ENCODE measurements around the gene MSRB3. TPM values are rescaled to one million over a fixed set of nuclear protein-coding genes. Genes with fewer than 3 reads are reported as not detected.

The MSRB3 gene
- total and polyA plus RNA-seq, 2 donors (not counting 3 experiments of a cell fraction or from before 2014, with no cell fraction given) = 20.0 to 59.3 TPM

DNA sequence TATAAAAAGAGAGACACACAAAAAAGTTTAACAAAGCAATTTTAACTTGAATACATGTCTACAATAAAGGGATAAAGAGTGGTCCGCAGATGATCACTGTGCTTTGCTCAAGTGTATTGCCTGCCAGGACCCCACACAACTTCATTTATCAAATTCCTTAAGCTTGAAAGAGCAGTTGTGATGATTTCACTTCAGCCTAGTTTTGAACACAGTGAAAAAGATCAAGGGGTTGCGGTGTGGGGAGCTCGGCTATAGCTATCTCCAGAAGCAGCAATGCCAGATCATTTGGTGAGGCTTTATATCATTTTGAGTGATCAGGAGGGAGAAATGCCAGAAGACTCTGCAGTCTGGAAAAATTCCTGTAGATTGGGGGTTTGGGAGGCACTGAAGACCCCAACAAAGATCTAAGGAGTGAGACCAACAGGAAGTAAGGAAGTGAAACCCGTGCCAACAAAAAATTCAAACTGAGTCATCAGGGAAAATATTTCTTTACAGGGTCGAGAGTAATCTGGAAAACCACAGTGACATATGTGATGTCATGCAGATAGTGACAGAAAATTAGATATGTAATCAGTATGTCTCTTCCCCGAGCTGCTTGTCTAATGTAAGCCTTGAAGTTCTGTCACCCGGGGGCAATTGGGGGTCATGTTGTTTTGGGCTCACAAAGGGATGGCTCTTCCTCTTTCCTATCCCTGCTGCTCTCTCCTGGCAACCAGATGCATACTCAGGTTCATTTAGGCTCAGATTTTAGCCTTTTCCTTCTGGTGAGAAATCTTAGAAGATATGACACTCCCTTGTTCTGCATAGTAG lies 221.8 kb downstream of the MSRB3 start:
- ChIA-PET CTCF (no interaction called here), POLR2A (no interaction called here)
- no TSS peak for BruUV-seq (replicated peaks)
- Histone ChIP-seq H3K79me2 (ENCODE audit: control insufficient read depth, insufficient read depth, low read length) (no peaks in the 10 kb centered on the region), H3K9me1 (replicated peaks; ENCODE audit: control insufficient read depth, extremely low read depth, insufficient read depth, low read length) (no peaks in the 10 kb centered on the region), H3K9ac (replicated peaks; ENCODE audit: extremely low read depth, insufficient read depth, low read length) (no peak overlapping the region), H3K4me2 (ENCODE audit: insufficient read depth, low read length) (no peak overlapping the region), H3K27me3 (ENCODE audit: control insufficient read depth in 2 of 2, insufficient read depth in 2 of 2, low read length in 2 of 2) (no peaks in the 10 kb centered on the region), H3K36me3 (ENCODE audit: control insufficient read depth in 2 of 2, extremely low read depth in 1 of 2, insufficient read depth in 2 of 2, low read length in 2 of 2) (no peaks in the 10 kb centered on the region), H3K4me1 (ENCODE audit: control insufficient read depth, extremely low read depth, insufficient read depth, low read length) (peaks cover 11% of the 10 kb centered on the region), H3K4me3 (replicated peaks in 1 of 3; ENCODE audit: insufficient read depth in 1 of 3, low read depth in 1 of 3, low read length in 3 of 3) (no peak overlapping the region), H3K27ac (ENCODE audit: insufficient read depth, low read depth, low read length) (no peak overlapping the region), H3K9me3 (replicated peaks; ENCODE audit: control insufficient read depth, insufficient read depth, low read length) (no peaks in the 10 kb centered on the region), H4K20me1 (replicated peaks; ENCODE audit: control insufficient read depth, extremely low read depth, insufficient read depth, low read length) (no peaks in the 10 kb centered on the region), H2AFZ (ENCODE audit: low read depth, low read length) (no peak overlapping the region)
- no peak for TF ChIP-seq POLR2A (IDR thresholded peaks at IDR 0.05; ENCODE audit: low read depth, low read length)
- TF ChIP-seq GATA2 (IDR thresholded peaks at IDR 0.05; ENCODE audit: insufficient read depth, insufficient read length, low read depth, low read length) = peak; percentile 42
- peak; percentile 27 for TF ChIP-seq FOS (IDR thresholded peaks at IDR 0.05; ENCODE audit: borderline replicate concordance, insufficient read depth, low read length)
- FAIRE-seq (peak; percentile 68), DNase-seq (ENCODE audit: low read depth, low spot score) (peak; percentile 42)
- dilution Hi-C loops (cut with MboI; ENCODE audit: extremely low pct_ligation_motif_present, low sequenced_read_pairs) (no loop called here), intact Hi-C loops (cut with micrococcal nuclease) (no loop called here)

DNA sequence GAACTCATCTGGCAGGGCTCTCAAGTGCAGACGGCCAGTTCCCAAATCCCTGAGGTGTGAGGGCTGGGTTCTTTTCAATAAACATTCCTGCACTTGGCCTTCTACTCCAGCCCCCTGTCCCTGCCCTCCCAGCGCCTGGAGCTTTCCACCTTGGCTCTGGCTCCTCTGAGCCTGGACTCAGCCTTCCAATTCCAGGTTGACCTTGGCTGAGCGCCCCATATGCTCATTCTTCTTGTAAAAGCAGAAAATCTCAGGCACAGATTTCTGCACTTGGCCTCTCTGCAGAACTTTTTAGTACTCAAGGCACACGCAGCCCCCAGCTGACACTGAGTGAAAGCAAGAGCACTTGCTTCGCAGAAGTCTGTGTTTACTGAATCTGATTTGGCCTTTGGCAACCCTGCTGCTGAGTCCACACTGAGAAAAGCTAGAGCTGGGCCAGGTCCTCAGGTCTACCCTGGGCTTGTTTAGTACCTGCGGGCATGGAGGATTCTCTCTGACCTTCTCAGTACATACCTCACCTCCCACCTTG lies 222.7 kb downstream of the MSRB3 start:
- TF ChIP-seq CTCF (IDR thresholded peaks at IDR 0.05; ENCODE audit: extremely low read depth in 1 of 2, insufficient read depth in 1 of 2, low read depth in 1 of 2, low read length in 2 of 2) (no peak), EZH2 (IDR thresholded peaks at IDR 0.05; ENCODE audit: borderline replicate concordance, low read depth, low read length, severe bottlenecking) (no peak), MAX (IDR thresholded peaks at IDR 0.05; ENCODE audit: insufficient read depth, insufficient read length) (no peak)
- H3K27ac ChIP-seq (ENCODE audit: insufficient read depth, low read depth, low read length) = no peak overlapping the region
- FAIRE-seq (no peak), DNase-seq (ENCODE audit: low read depth, low spot score) (peak; percentile 21)
- no peaks in the 10 kb centered on the region for H3K27me3 ChIP-seq (ENCODE audit: control insufficient read depth in 2 of 2, insufficient read depth in 2 of 2, low read length in 2 of 2)
- H4K20me1 ChIP-seq (replicated peaks; ENCODE audit: control insufficient read depth, extremely low read depth, insufficient read depth, low read length) = no peaks in the 10 kb centered on the region
- POLR2A ChIA-PET = interaction anchor here (0.5 kb wide), 1 partner anchor 270 kb away, joined by 3 read pairs; no protein-coding TSS in a partner anchor
- dilution Hi-C loops (cut with MboI; ENCODE audit: extremely low pct_ligation_motif_present, low sequenced_read_pairs) (no loop called here), intact Hi-C loops (cut with micrococcal nuclease) (no loop called here)
- H2AFZ ChIP-seq (ENCODE audit: low read depth, low read length) = no peak overlapping the region
- H3K4me2 ChIP-seq (ENCODE audit: insufficient read depth, low read length) = no peak overlapping the region
- H3K9me3 ChIP-seq (replicated peaks; ENCODE audit: control insufficient read depth, insufficient read depth, low read length) = no peaks in the 10 kb centered on the region
- H3K4me1 ChIP-seq (ENCODE audit: control insufficient read depth, extremely low read depth, insufficient read depth, low read length) = peaks cover 11% of the 10 kb centered on the region
- BruUV-seq (replicated peaks) = no TSS peak
- H3K79me2 ChIP-seq (ENCODE audit: control insufficient read depth, insufficient read depth, low read length) = no peaks in the 10 kb centered on the region
- no peaks in the 10 kb centered on the region for H3K9me1 ChIP-seq (replicated peaks; ENCODE audit: control insufficient read depth, extremely low read depth, insufficient read depth, low read length)
- no peak overlapping the region for H3K4me3 ChIP-seq (replicated peaks in 1 of 3; ENCODE audit: insufficient read depth in 1 of 3, low read depth in 1 of 3, low read length in 3 of 3)
- CTCF ChIA-PET = no interaction called here
- H3K36me3 ChIP-seq (ENCODE audit: control insufficient read depth in 2 of 2, extremely low read depth in 1 of 2, insufficient read depth in 2 of 2, low read length in 2 of 2) = no peaks in the 10 kb centered on the region
- no peak overlapping the region for H3K9ac ChIP-seq (replicated peaks; ENCODE audit: extremely low read depth, insufficient read depth, low read length)
